Neural crest cell (in vitro differentiated cells): Measurements from ENCODE around the gene TMEM87A. TPM values are rescaled to one million over a fixed set of nuclear protein-coding genes. Genes with fewer than 3 reads are reported as not detected.
"Not testable (repeated sequence)": the region's sequence is repeated elsewhere in the genome, so short reads cannot be mapped to it uniquely, and the experiment has no call there.

Experiments used
- DNase-seq: peaks from one replicate; pipeline ENCODE4 v3.0.0; 2021; ENCODE audit warnings: low read depth, mixed read lengths, low spot score
- H3K27ac Mint-ChIP-seq: one replicate; pipeline ENCODE4 v1.8.0; 2021; ENCODE audit warnings: mild to moderate bottlenecking, mixed read lengths; ENCODE audit not compliant: unreplicated experiment
- H3K27me3 Mint-ChIP-seq: 2 replicates; pipeline ENCODE4 v1.8.0; 2021; ENCODE audit warnings: low read depth, mild to moderate bottlenecking, mixed read lengths
- H3K36me3 Mint-ChIP-seq: 2 replicates; pipeline ENCODE4 v1.8.0; 2021; ENCODE audit warnings: low read depth, mild to moderate bottlenecking, mixed read lengths
- H3K4me1 Mint-ChIP-seq: 2 replicates; pipeline ENCODE4 v1.8.0; 2021; ENCODE audit warnings: mixed read lengths
- H3K4me3 Mint-ChIP-seq: one replicate; pipeline ENCODE4 v1.8.0; 2021; ENCODE audit warnings: mild to moderate bottlenecking, mixed read lengths
- H3K9me3 Mint-ChIP-seq: 2 replicates; pipeline ENCODE4 v1.8.0; 2021; ENCODE audit warnings: mixed read lengths
- CTCF ChIP-seq: fragments of 200-600 bp; sonication (generic); conservative IDR thresholded peaks from 2 replicates; pipeline ENCODE4 v1.5.0; 2021; ENCODE audit warnings: antibody characterized with exemption, mild to moderate bottlenecking
- long read RNA-seq: library from polyadenylated mRNA; unstranded; transcript quantifications from one replicate; pipeline ENCODE4 v2.0.0, GENCODE V29; 2020
- total RNA-seq: library from RNA; stranded (reverse); gene quantifications from 2 replicates; pipeline ENCODE4 v1.2.1, GENCODE V29; 2021

Gene TMEM87A
- total RNA-seq = 33.0 and 34.8 TPM in 2 replicates
- long read RNA-seq, transcript TMEM87A-202 (20 exons, 3,109 nt) = major isoform, 161 of 241 reads
- long read RNA-seq, transcript TMEM87A-203 (19 exons, 3,049 nt) = minor isoform, 12 of 241 reads
- long read RNA-seq, partial matches to known transcripts = 20 of 241 reads
- long read RNA-seq, other reads (novel, unspliced or antisense) = 46 of 241 reads

- Mint-ChIP-seq H3K9me3 (no peaks in the 10 kb centered on the region), H3K27me3 (no peaks in the 10 kb centered on the region), H3K4me1 (peaks cover 59% of the 10 kb centered on the region), H3K36me3 (no peaks in the 10 kb centered on the region), H3K27ac (peak within 1 kb of the TSS; percentile 99), H3K4me3 (peak within 1 kb of the TSS; percentile 100)
- DNase-seq = peak; percentile 86
- TF ChIP-seq CTCF = no peak
Observed at GRCh38 chr15:42272939-42273899, at the start of gene TMEM87A, which contains the start of gene GANC. TSS of gene TMEM87A (minus strand) at chr15:42273433. CDS start at chr15:42273398, 35 bp downstream. TSS of gene GANC (plus strand) at chr15:42273201. CDS start at chr15:42274482, 1,281 bp downstream.

- Mint-ChIP-seq H3K27me3 (no peaks in the 10 kb centered on the region), H3K4me3 (no peak overlapping the region), H3K9me3 (no peaks in the 10 kb centered on the region), H3K4me1 (peaks cover 12% of the 10 kb centered on the region), H3K27ac (no peak overlapping the region), H3K36me3 (no peaks in the 10 kb centered on the region)
- TF ChIP-seq CTCF = no peak
- no peak for DNase-seq
Observed at GRCh38 chr15:42319206-42319605, 46.0 kb upstream of the TMEM87A start.

GRCh38 chr15:42316282-42316805 is 43.1 kb upstream of the TMEM87A start:
- H3K9me3 Mint-ChIP-seq, H3K4me3 Mint-ChIP-seq, H3K4me1 Mint-ChIP-seq, H3K27ac Mint-ChIP-seq, H3K27me3 Mint-ChIP-seq, DNase-seq, H3K36me3 Mint-ChIP-seq: not testable (repeated sequence)

- Mint-ChIP-seq H3K27ac (peak overlapping the region; percentile 9), H3K36me3 (no peaks in the 10 kb centered on the region), H3K9me3 (no peaks in the 10 kb centered on the region), H3K4me1 (no peaks in the 10 kb centered on the region), H3K27me3 (no peaks in the 10 kb centered on the region), H3K4me3 (no peak overlapping the region)
- DNase-seq = no peak
- TF ChIP-seq CTCF = no peak
Observed at GRCh38 chr15:42315521-42315920, 42.3 kb upstream of the TMEM87A start.

- H3K36me3 Mint-ChIP-seq = no peaks in the 10 kb centered on the region
- TF ChIP-seq CTCF = no peak
Observed at GRCh38 chr15:42314818-42315217, 41.6 kb upstream of the TMEM87A start.

More at GRCh38 chr15:42314818-42315217, 41.6 kb upstream of the TMEM87A start:
- no peak for DNase-seq
- H3K9me3 Mint-ChIP-seq = no peaks in the 10 kb centered on the region
- no peak overlapping the region for H3K4me3 Mint-ChIP-seq
- no peaks in the 10 kb centered on the region for H3K4me1 Mint-ChIP-seq
- no peaks in the 10 kb centered on the region for H3K27me3 Mint-ChIP-seq
- no peak overlapping the region for H3K27ac Mint-ChIP-seq
